HG02588 (cell line): ENCODE measurements around the gene GJA4.
"Not testable (repeated sequence)": the region's sequence is repeated elsewhere in the genome, so short reads cannot be mapped to it uniquely, and the experiment has no call there.

Source experiments
- ATAC-seq: cut with Tn5 transposase; IDR thresholded peaks from one replicate; pipeline ENCODE4 v1.9.1; 2021; ENCODE audit warnings: mild to moderate bottlenecking, moderate library complexity; ENCODE audit not compliant: unreplicated experiment

Gene GJA4

GRCh38 chr1:34768856-34769255, 23.9 kb upstream of the GJA4 start:
- ATAC-seq: no peak

DNA sequence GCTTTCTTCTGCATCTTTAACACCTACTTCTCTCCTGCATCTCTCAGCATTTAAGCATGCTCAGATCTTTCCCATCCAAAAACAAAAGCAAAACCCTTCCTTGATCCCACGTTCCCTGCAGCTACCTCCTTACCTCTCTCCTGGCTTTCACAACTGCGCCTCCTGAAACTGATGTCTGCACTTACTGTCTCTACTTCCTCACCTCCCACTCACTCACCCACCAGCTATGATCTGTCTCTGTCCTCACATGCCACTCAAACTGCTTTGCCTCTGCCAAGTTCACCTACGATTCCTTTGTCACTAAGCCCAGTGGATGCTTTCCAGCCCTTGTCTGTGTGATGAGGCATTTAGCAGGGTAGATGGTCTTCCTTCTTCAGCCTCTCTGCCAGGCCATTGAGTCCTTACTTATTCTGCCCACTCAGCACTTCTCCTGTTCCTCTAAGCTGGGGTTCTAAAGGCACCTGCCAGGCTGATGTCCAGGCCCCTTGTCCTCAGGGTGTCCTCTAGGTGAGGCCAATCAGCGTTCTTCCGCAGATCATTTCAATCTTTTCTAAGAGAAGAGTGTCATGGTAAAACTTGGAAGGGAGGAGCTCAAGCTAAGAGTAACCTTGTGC, 21.8 kb upstream of the GJA4 start:
- ATAC-seq: no peak

GRCh38 chr1:34771573-34772371, 21.0 kb upstream of the GJA4 start:
- no peak for ATAC-seq

DNA sequence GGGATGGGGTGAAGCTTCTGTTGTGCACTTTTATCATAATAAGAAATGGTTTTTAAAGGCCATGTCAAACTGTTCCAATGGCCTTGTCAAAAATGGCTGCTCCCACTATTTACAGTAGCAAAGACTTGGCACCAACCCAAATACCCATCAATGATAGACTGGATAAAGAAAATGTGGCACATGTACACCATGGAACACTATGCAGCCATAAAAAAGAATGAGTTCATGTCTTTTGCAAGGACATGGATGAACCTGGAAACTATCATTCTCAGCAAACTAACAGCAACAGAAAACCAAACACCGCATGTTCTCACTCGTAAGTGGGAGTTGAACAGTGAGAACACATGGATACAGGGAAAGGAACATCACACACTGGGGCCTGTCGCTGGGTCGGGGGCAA, 19.7 kb upstream of the GJA4 start:
- ATAC-seq: not testable (repeated sequence)

DNA sequence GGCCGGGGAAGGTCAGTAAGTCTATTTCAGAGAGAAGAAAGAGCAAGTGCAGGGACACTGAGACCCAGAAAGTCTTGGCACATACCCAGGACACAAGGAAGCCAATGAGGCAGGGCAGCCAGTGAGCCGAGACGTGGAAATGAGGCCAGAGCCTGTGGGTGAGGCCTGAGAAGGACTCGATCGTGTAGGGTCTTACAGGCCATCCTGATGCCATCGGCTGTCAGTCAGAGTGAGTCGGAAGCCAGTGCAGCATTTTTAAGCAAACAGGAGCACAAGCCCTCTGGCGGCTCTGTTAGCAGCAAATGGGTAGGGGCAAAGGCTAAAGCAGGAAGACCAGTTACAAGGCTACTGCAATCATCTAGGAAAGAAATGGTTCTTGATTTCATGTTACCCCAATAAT, 17.8 kb upstream of the GJA4 start:
- no peak for ATAC-seq

DNA sequence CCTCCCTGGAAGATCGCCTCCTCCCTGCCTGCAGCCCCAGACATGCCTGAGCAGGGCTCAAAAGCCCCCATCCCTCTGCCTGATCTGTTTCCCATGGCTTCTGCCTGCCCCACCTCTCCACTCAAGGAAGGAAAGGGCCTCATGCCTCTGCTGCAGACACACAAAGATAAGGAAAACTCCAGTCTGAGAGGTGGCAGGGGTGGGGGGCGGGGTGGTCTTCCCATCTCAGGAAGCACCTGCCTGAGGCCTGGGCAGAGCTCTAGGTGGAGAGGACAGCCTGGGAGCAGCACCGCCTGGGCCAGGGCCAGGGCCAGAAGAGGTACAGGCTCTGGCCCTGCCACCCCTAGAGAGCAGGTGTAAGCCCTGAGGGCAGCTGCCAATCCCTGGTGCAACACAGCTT, 15.9 kb upstream of the GJA4 start:
- no peak for ATAC-seq

DNA sequence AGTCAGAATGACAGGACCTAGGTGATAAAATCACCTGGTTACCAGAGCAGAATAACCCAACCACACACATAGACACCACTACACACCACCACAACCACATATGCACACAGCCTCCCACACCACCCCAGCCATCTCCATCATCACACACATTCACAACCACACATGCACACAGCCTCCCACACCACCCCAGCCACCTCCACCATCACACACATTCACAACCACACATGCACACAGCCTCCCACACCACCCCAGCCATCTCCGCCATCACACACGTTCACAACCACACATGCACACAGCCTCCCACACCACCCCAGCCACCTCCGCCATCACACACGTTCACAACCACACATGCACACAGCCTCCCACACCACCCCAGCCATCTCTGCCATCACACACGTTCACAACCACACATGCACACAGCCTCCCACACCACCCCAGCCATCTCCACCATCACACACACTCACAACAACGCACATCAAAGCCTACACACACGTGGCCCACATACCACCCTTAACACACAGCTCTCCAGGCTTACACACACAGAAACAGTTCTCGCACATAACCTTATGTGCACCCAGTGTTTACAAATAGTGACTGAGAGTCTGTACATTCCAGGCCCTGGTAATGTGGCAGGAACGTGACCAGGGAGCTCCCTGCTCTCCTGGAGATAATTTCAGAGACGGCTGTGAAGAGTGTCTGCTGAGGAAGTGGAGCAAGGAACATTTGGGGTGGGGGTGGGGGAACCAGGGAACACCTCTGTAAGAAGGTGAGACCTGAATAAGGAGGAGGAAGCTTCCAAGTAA, 15.1 kb upstream of the GJA4 start:
- ATAC-seq: no peak

GRCh38 chr1:34778381-34778780, 14.4 kb upstream of the GJA4 start:
- ATAC-seq: no peak

- no peak for ATAC-seq
Observed at GRCh38 chr1:34779005-34779404, 13.8 kb upstream of the GJA4 start.

GRCh38 chr1:34779526-34779925, 13.3 kb upstream of the GJA4 start:
- ATAC-seq: no peak

DNA sequence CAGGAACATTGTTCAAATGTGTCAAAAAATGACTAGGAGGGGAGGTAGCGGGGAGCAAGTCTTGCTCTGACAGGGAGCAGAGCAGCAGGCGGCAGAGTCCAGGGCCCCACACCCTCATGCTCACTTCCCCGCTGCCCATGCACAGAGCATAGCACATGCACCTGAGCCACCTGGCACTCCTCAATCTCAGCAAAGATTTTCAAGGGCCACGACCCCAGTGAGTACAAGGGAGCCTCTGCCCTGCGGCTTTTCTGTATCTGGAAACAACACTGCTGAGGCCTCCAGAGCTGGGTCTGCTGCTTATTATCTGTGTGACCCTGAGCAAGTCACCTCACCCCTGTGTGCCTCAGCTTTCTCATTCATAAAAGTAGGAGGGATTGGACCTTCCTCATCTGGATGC, 12.8 kb upstream of the GJA4 start:
- ATAC-seq: no peak

GRCh38 chr1:34780528-34780927, 12.3 kb upstream of the GJA4 start:
- ATAC-seq: no peak

DNA sequence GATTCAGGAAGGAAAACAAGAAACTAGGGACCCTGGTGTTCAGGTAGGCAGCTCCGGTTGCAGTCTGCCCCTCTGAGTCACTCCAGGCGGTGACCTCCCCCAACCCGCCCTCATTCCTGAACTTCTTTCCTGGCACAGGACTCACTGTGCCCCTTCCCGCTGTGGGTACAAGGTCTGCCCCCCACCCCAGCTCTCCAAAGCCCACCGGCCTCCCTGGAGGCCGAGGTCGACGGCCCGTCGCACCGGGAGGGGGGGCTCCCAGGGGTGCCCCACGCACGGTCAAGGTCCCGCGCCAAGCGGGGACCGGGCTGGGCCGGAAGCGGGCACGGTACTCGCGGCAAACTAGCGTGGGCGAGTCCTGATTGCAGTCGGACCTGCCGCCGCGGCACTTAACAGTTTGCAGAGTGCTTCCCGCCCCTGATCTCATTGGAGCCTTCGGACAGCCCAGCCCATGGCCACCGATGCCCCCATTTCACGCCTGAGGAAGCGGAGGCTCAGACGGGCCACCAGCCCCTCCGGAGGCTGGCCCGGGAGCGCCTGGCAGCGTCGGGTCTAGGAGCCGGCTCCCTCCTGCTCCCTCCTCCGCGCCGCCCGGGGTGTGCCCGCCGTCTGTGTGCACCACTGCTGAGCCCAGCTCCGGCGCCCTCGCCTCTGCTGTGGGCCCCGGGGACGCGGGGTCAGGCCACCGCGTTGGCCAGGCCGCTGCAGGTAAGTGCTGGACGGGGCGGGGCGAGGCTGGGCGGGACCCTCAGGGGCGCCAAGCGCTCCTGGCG, 11.5 kb upstream of the GJA4 start, which contains the start of gene GJB3:
TSS of gene GJB3 (plus strand) at position 144 of the 773 bp plus-strand sequence. CDS start 3,549 bp downstream, outside the sequence.
- ATAC-seq: no peak

DNA sequence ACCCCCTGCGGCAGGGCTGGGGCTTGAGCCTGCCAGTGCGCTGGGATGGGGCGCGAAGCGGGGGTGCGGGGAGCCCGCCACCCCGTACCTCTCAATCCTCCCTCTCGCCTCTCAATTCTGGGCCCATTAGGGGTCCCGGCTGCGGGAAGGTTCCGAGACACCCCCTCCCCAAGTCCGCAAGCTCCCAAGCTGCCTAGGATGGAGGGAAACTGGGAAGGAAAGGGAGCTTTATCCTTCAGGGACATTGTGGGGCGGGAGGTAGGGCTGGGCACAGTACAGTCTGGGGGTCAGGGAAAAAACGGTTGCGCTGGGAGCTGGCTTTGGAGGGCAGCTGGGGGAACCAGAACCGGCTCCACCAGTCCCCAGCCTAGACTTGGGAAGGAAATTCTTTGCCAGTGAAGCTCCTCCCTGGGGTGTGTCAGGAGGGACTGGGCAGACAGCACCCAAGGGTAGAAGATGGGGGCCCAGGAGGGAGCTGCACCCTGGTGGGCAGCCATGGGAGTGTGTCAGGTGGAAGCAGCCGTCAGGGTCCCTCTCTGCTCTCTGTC, 10.9 kb upstream of the GJA4 start:
- ATAC-seq: no peak

DNA sequence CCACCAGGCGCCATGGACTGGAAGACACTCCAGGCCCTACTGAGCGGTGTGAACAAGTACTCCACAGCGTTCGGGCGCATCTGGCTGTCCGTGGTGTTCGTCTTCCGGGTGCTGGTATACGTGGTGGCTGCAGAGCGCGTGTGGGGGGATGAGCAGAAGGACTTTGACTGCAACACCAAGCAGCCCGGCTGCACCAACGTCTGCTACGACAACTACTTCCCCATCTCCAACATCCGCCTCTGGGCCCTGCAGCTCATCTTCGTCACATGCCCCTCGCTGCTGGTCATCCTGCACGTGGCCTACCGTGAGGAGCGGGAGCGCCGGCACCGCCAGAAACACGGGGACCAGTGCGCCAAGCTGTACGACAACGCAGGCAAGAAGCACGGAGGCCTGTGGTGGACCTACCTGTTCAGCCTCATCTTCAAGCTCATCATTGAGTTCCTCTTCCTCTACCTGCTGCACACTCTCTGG, 8.0 kb upstream of the GJA4 start:
- no peak for ATAC-seq

DNA sequence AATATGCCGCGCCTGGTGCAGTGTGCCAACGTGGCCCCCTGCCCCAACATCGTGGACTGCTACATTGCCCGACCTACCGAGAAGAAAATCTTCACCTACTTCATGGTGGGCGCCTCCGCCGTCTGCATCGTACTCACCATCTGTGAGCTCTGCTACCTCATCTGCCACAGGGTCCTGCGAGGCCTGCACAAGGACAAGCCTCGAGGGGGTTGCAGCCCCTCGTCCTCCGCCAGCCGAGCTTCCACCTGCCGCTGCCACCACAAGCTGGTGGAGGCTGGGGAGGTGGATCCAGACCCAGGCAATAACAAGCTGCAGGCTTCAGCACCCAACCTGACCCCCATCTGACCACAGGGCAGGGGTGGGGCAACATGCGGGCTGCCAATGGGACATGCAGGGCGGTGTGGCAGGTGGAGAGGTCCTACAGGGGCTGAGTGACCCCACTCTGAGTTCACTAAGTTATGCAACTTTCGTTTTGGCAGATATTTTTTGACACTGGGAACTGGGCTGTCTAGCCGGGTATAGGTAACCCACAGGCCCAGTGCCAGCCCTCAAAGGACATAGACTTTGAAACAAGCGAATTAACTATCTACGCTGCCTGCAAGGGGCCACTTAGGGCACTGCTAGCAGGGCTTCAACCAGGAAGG, 7.4 kb upstream of the GJA4 start:
- no peak for ATAC-seq

DNA sequence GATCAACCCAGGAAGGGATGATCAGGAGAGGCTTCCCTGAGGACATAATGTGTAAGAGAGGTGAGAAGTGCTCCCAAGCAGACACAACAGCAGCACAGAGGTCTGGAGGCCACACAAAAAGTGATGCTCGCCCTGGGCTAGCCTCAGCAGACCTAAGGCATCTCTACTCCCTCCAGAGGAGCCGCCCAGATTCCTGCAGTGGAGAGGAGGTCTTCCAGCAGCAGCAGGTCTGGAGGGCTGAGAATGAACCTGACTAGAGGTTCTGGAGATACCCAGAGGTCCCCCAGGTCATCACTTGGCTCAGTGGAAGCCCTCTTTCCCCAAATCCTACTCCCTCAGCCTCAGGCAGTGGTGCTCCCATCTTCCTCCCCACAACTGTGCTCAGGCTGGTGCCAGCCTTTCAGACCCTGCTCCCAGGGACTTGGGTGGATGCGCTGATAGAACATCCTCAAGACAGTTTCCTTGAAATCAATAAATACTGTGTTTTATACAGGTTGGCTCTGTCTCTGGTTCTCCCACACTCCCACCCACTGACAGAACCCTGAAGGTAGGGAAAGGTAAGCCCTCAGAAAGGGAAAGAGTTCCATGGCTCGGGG, 6.8 kb upstream of the GJA4 start:
- no peak for ATAC-seq

DNA sequence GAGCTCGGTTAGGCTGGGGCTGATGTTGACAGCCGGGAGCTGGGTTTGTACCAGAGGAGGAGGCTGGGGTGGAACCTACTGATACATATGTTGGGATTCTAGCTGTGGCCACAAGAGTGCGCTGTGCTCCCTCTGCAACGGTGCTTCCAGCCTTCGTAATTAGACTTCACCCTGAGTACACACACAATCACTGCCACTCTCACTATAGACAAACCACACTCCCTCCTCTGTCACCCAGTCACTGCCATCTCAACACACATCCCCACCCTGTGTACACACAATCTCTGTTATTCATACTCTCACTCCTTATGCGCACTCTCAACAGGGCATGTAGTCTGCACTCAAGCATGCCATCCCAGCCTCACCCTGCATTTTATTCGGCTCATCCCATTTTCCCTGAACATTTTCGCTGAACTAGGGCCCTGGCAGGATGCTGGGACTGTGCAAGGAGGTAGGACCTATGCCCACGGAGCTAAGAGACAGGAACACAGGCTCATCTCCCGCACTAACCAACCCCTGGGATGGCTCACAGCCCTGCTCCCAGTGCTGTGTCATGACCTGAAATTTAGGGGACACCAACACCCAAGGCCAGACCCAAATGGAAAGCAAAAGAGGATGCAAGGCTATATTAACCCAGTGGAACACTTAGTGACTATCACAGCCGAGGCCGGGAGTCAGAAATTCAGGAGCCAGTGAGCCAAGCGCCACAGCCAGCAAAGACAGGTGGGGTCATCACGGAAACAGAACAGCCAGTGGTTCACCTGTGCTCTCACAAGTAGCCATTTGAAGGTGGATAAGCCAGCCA, 6.1 kb upstream of the GJA4 start:
- ATAC-seq: no peak
